ENCODE measurements around the gene NAXE. TPM values are rescaled to one million over a fixed set of nuclear protein-coding genes. Genes with fewer than 3 reads are reported as not detected.
"Not testable (repeated sequence)": the region's sequence is repeated elsewhere in the genome, so short reads cannot be mapped to it uniquely, and the experiment has no call there.

NAXE gene
- total RNA-seq, 4 donors from 2014 or later, result 42.7 to 80.8 (median 63.3) TPM

DNA sequence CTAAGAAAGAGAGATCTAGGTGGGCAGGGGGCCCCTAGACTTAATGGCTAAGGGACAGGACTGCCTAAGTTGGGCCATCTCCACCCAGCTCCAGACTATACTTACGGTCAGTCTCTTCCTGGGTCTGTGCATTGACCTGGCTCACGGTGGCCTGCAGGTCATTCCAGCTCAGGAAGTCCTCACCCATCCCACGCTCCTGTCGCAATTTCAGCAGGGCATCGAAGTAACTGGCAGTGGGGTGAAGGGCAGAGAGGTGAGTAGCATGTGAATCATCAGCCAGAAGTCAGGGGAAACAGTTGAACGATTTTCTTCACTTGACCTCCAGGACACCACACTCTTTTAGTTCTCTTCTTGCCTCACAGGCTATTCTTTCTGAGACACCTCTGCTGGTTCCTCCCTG is 39.7 kb upstream of the NAXE start:
- H3K27me3 ChIP-seq, result no peaks in the 10 kb centered on the region
- 79% methylated on average over 6 of the region's 6 CpGs for WGBS
- no peak overlapping the region for H3K4me3 ChIP-seq

GRCh38 chr1:156552518-156552917 is 39.1 kb upstream of the NAXE start:
- no peak overlapping the region for H3K27ac ChIP-seq
- no peak for TF ChIP-seq EP300 (IDR thresholded peaks at IDR 0.05)
- no peak for TF ChIP-seq POLR2AphosphoS5 (IDR thresholded peaks at IDR 0.05)
- no peaks in the 10 kb centered on the region for H3K27me3 ChIP-seq
- WGBS, result 73% methylated on average over 5 of the region's 5 CpGs
- H3K9me3 ChIP-seq, result no peaks in the 10 kb centered on the region
- no peaks in the 10 kb centered on the region for H3K36me3 ChIP-seq
- no peak for DNase-seq (ENCODE audit: low spot score in 2 of 2)
- no peak overlapping the region for H3K4me3 ChIP-seq
- H3K4me1 ChIP-seq, result no peaks in the 10 kb centered on the region

More for the DNA sequence above, 39.7 kb upstream of the NAXE start:
- H3K4me1 ChIP-seq, result no peaks in the 10 kb centered on the region
- no peaks in the 10 kb centered on the region for H3K9me3 ChIP-seq
- no peak for TF ChIP-seq EP300 (IDR thresholded peaks at IDR 0.05)
- TF ChIP-seq, protein P1, sequence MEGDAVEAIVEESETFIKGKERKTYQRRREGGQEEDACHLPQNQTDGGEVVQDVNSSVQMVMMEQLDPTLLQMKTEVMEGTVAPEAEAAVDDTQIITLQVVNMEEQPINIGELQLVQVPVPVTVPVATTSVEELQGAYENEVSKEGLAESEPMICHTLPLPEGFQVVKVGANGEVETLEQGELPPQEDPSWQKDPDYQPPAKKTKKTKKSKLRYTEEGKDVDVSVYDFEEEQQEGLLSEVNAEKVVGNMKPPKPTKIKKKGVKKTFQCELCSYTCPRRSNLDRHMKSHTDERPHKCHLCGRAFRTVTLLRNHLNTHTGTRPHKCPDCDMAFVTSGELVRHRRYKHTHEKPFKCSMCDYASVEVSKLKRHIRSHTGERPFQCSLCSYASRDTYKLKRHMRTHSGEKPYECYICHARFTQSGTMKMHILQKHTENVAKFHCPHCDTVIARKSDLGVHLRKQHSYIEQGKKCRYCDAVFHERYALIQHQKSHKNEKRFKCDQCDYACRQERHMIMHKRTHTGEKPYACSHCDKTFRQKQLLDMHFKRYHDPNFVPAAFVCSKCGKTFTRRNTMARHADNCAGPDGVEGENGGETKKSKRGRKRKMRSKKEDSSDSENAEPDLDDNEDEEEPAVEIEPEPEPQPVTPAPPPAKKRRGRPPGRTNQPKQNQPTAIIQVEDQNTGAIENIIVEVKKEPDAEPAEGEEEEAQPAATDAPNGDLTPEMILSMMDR (IDR thresholded peaks at IDR 0.05), result no peak
- TF ChIP-seq POLR2A (IDR thresholded peaks at IDR 0.05), result no peak
- H3K36me3 ChIP-seq, result no peaks in the 10 kb centered on the region
- DNase-seq (ENCODE audit: low spot score in 2 of 2), result no peak
- H3K27ac ChIP-seq, result no peak overlapping the region

GRCh38 chr1:156552937-156553336 is 38.6 kb upstream of the NAXE start:
- not testable (repeated sequence) for H3K27me3 ChIP-seq; H3K4me1 ChIP-seq; H3K4me3 ChIP-seq; H3K27ac ChIP-seq; H3K36me3 ChIP-seq; DNase-seq (ENCODE audit: low spot score in 2 of 2); H3K9me3 ChIP-seq
- WGBS, result 83% methylated on average over 4 of the region's 4 CpGs

DNA sequence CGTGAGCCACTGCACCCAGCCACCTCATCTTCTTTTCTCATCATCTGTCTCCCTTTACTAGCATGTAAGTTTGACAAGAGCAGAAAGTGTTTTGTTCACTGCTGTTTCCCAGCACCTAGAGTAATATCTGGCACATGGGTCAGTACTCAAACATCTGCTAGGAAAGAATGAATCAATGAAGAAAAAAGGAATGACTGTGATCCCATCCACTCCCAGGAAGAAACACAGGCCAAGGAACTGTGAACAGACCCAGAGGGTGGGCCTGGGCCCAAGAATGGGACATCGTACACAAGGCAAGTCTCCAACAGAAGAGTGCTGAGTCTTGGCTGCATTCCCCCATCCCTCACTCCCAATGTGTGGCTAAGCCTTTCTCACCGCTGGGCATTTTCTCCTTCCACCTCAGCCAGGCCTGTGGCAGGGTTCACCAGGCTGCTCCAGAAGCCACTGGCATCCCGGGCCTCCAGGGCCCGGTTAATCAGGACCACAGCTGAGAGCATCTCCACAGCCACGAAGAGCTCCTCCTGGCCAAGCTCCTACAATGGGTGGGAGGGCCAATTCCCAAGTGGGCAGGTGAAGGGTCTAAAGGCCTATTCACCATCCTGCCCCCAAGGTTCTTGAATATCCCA is 37.6 kb upstream of the NAXE start:
- Histone ChIP-seq H3K27ac (no peak overlapping the region), H3K36me3 (no peaks in the 10 kb centered on the region), H3K27me3 (no peaks in the 10 kb centered on the region), H3K9me3 (no peaks in the 10 kb centered on the region), H3K4me3 (no peak overlapping the region), H3K4me1 (no peaks in the 10 kb centered on the region)
- whole genome bisulfite sequencing, result 91% methylated on average over 5 of the region's 6 CpGs
- no peak for DNase-seq (ENCODE audit: low spot score in 2 of 2)
- no peak for TF ChIP-seq POLR2AphosphoS5 (IDR thresholded peaks at IDR 0.05)

GRCh38 chr1:156554971-156555370 is 36.6 kb upstream of the NAXE start:
- H3K4me1 ChIP-seq, result peaks cover 3% of the 10 kb centered on the region
- H3K36me3 ChIP-seq, result no peaks in the 10 kb centered on the region
- no peaks in the 10 kb centered on the region for H3K27me3 ChIP-seq
- no peaks in the 10 kb centered on the region for H3K9me3 ChIP-seq
- DNase-seq (ENCODE audit: low spot score in 2 of 2), result no peak
- 81% methylated on average over 8 of the region's 8 CpGs for WGBS
- no peak overlapping the region for H3K4me3 ChIP-seq
- TF ChIP-seq POLR2AphosphoS5 (IDR thresholded peaks at IDR 0.05), result no peak
- no peak for TF ChIP-seq EP300 (IDR thresholded peaks at IDR 0.05)
- no peak for TF ChIP-seq POLR2A (IDR thresholded peaks at IDR 0.05)
- TF ChIP-seq, protein P1 (IDR thresholded peaks at IDR 0.05), result no peak
- no peak overlapping the region for H3K27ac ChIP-seq

GRCh38 chr1:156555715-156556114 is 35.9 kb upstream of the NAXE start:
- Histone ChIP-seq H3K27me3 (no peaks in the 10 kb centered on the region), H3K4me1 (peaks cover 3% of the 10 kb centered on the region), H3K27ac (no peak overlapping the region), H3K4me3 (no peak overlapping the region), H3K36me3 (no peaks in the 10 kb centered on the region), H3K9me3 (no peaks in the 10 kb centered on the region)
- no peak for DNase-seq (ENCODE audit: low spot score in 2 of 2)
- TF ChIP-seq EP300 (IDR thresholded peaks at IDR 0.05) (no peak), POLR2AphosphoS5 (IDR thresholded peaks at IDR 0.05) (no peak), POLR2A (IDR thresholded peaks at IDR 0.05) (no peak)
- TF ChIP-seq, protein P1 (IDR thresholded peaks at IDR 0.05), result no peak
- WGBS, result 55% methylated on average over 2 of the region's 2 CpGs

DNA sequence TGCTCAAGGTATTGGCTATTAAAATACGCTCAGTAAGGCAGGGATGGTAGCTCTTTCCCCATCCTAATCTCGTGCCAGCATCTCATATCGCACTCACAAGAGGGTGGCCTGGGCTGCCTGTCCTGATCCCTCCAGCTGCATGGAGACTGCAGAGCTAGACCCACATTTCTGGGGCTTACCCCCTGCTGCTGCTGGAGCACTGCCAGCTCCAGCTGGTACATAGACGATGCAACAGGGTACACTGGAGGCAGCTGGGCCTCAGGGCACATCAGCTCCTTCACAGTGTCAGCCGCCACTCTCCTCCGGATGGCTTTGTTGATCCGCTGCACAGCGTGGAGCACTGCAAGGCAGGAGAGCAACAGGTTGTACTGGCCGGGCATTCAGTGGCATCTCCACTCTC is 35.2 kb upstream of the NAXE start:
- Histone ChIP-seq H3K9me3 (no peaks in the 10 kb centered on the region), H3K27me3 (no peaks in the 10 kb centered on the region), H3K4me3 (no peak overlapping the region), H3K27ac (no peak overlapping the region), H3K4me1 (peaks cover 3% of the 10 kb centered on the region), H3K36me3 (no peaks in the 10 kb centered on the region)
- TF ChIP-seq POLR2AphosphoS5 (IDR thresholded peaks at IDR 0.05), result no peak
- TF ChIP-seq, protein P1 (IDR thresholded peaks at IDR 0.05), result no peak
- no peak for DNase-seq (ENCODE audit: low spot score in 2 of 2)
- 75% methylated on average over 7 of the region's 9 CpGs for WGBS

Data from suprapubic skin (tissue), 4 donors.